ENCODE measurements around the gene OCLN.

Gene OCLN

GRCh38 chr5:69502767-69503488 lies 10.3 kb downstream of the OCLN start:
- H3K4me3 ChIP-seq (ENCODE audit: low read depth in 1 of 2, low read length in 2 of 2), result no peak overlapping the region
- no peaks in the 10 kb centered on the region for H3K27me3 ChIP-seq (ENCODE audit: insufficient read depth, low read length, poor library complexity)
- H3K36me3 ChIP-seq (ENCODE audit: insufficient read depth, low read length), result no peaks in the 10 kb centered on the region
- DNase-seq, result no peak
- H3K9me3 ChIP-seq (ENCODE audit: insufficient read depth, low read length, severe bottlenecking), result no peaks in the 10 kb centered on the region
- ATAC-seq (ENCODE audit: insufficient read depth, low read depth), result no peak
- no peak overlapping the region for H3K4me2 ChIP-seq (ENCODE audit: insufficient read depth, low read length)
- H3K4me1 ChIP-seq (ENCODE audit: insufficient read depth, low read length), result no peaks in the 10 kb centered on the region
- H3K9ac ChIP-seq (ENCODE audit: low read depth, low read length), result no peak overlapping the region
- TF ChIP-seq, protein P1, sequence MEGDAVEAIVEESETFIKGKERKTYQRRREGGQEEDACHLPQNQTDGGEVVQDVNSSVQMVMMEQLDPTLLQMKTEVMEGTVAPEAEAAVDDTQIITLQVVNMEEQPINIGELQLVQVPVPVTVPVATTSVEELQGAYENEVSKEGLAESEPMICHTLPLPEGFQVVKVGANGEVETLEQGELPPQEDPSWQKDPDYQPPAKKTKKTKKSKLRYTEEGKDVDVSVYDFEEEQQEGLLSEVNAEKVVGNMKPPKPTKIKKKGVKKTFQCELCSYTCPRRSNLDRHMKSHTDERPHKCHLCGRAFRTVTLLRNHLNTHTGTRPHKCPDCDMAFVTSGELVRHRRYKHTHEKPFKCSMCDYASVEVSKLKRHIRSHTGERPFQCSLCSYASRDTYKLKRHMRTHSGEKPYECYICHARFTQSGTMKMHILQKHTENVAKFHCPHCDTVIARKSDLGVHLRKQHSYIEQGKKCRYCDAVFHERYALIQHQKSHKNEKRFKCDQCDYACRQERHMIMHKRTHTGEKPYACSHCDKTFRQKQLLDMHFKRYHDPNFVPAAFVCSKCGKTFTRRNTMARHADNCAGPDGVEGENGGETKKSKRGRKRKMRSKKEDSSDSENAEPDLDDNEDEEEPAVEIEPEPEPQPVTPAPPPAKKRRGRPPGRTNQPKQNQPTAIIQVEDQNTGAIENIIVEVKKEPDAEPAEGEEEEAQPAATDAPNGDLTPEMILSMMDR (IDR thresholded peaks at IDR 0.05; ENCODE audit: borderline replicate concordance, extremely low read depth, low read length, poor library complexity, severe bottlenecking), result no peak
- no peak for TF ChIP-seq EZH2 (IDR thresholded peaks at IDR 0.05; ENCODE audit: borderline replicate concordance, low read depth, low read length, severe bottlenecking)
- no peaks in the 10 kb centered on the region for H4K20me1 ChIP-seq (ENCODE audit: insufficient read depth, low read length)
- no peak overlapping the region for H2AFZ ChIP-seq (ENCODE audit: low read depth, low read length)
- no peaks in the 10 kb centered on the region for H3K79me2 ChIP-seq (ENCODE audit: insufficient read depth, low read length)
- H3K27ac ChIP-seq (ENCODE audit: low read length), result no peak overlapping the region

DNA sequence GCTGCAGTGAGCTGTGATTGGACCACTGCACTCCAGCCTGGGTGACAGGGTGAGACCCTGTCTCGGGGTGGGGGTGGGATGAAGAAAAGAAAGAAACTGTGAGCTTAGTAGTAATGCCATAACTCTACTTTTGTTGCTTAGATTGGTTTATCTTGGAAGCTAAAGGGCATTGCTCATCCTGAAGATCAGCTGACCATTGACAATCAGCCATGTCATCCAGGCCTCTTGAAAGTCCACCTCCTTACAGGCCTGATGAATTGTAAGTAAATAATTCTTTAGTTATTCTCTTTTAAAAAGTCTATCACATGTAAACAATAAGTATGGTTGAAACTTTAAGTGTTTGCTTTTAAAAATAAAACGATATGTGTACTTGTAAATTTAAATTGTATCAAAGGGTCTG lies 11.4 kb downstream of the OCLN start:
- TF ChIP-seq, protein P1 (IDR thresholded peaks at IDR 0.05; ENCODE audit: borderline replicate concordance, extremely low read depth, low read length, poor library complexity, severe bottlenecking), result no peak
- no peak for TF ChIP-seq EZH2 (IDR thresholded peaks at IDR 0.05; ENCODE audit: borderline replicate concordance, low read depth, low read length, severe bottlenecking)
- DNase-seq, result no peak
- H4K20me1 ChIP-seq (ENCODE audit: insufficient read depth, low read length), result no peaks in the 10 kb centered on the region
- H3K27me3 ChIP-seq (ENCODE audit: insufficient read depth, low read length, poor library complexity), result no peaks in the 10 kb centered on the region
- H3K79me2 ChIP-seq (ENCODE audit: insufficient read depth, low read length), result no peaks in the 10 kb centered on the region
- H3K9ac ChIP-seq (ENCODE audit: low read depth, low read length), result no peak overlapping the region
- H3K36me3 ChIP-seq (ENCODE audit: insufficient read depth, low read length), result no peaks in the 10 kb centered on the region
- H2AFZ ChIP-seq (ENCODE audit: low read depth, low read length), result no peak overlapping the region
- no peak for ATAC-seq (ENCODE audit: insufficient read depth, low read depth)
- no peaks in the 10 kb centered on the region for H3K9me3 ChIP-seq (ENCODE audit: insufficient read depth, low read length, severe bottlenecking)
- H3K4me2 ChIP-seq (ENCODE audit: insufficient read depth, low read length), result no peak overlapping the region
- H3K4me3 ChIP-seq (ENCODE audit: low read depth in 1 of 2, low read length in 2 of 2), result no peak overlapping the region
- no peaks in the 10 kb centered on the region for H3K4me1 ChIP-seq (ENCODE audit: insufficient read depth, low read length)
- H3K27ac ChIP-seq (ENCODE audit: low read length), result no peak overlapping the region

GRCh38 chr5:69505306-69505705 lies 12.7 kb downstream of the OCLN start:
- no peaks in the 10 kb centered on the region for H3K4me1 ChIP-seq (ENCODE audit: insufficient read depth, low read length)
- H4K20me1 ChIP-seq (ENCODE audit: insufficient read depth, low read length), result no peaks in the 10 kb centered on the region
- no peaks in the 10 kb centered on the region for H3K27me3 ChIP-seq (ENCODE audit: insufficient read depth, low read length, poor library complexity)
- no peak overlapping the region for H3K9ac ChIP-seq (ENCODE audit: low read depth, low read length)
- no peak overlapping the region for H3K4me3 ChIP-seq (ENCODE audit: low read depth in 1 of 2, low read length in 2 of 2)
- no peaks in the 10 kb centered on the region for H3K9me3 ChIP-seq (ENCODE audit: insufficient read depth, low read length, severe bottlenecking)
- DNase-seq, result no peak
- no peak overlapping the region for H3K4me2 ChIP-seq (ENCODE audit: insufficient read depth, low read length)
- no peak overlapping the region for H2AFZ ChIP-seq (ENCODE audit: low read depth, low read length)
- ATAC-seq (ENCODE audit: insufficient read depth, low read depth), result no peak
- H3K36me3 ChIP-seq (ENCODE audit: insufficient read depth, low read length), result no peaks in the 10 kb centered on the region
- no peaks in the 10 kb centered on the region for H3K79me2 ChIP-seq (ENCODE audit: insufficient read depth, low read length)
- H3K27ac ChIP-seq (ENCODE audit: low read length), result no peak overlapping the region
- TF ChIP-seq EZH2 (IDR thresholded peaks at IDR 0.05; ENCODE audit: borderline replicate concordance, low read depth, low read length, severe bottlenecking), result no peak
- TF ChIP-seq, protein P1 (IDR thresholded peaks at IDR 0.05; ENCODE audit: borderline replicate concordance, extremely low read depth, low read length, poor library complexity, severe bottlenecking), result no peak

Measured in DND-41 (cell line).